Measurements from ENCODE around the gene FARSA. TPM values are rescaled to one million over a fixed set of nuclear protein-coding genes. Genes with fewer than 3 reads are reported as not detected.
"Not testable (repeated sequence)": the region's sequence is repeated elsewhere in the genome, so short reads cannot be mapped to it uniquely, and the experiment has no call there.

Gene FARSA
- total RNA-seq, 4 donors from 2014 or later, result 22.7 to 44.7 (median 32.2) TPM

DNA sequence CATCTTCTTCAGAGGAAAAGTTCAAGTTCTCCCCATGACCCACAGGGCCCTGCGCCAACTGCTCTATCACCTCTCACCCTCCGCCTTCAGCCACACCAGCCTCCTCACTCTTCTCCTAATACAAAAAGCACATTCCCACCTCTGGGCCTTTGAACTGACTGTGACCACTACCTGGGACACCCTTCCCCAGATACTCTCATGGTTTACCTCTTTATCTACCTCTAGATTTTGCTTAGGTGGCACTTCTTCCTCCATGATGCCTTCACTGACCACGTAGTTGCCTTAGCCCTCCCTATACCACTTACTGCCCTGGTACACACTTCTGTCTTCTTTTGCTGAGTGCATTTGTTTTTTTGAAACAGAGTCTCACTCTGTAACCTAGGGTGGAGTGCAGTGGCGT lies 10.6 kb downstream of the FARSA start:
- H3K4me3 ChIP-seq, result no peak overlapping the region
- peaks cover 0 to 59% (median 38%) of the 10 kb centered on the region in 3 donors for H3K36me3 ChIP-seq
- TF ChIP-seq EP300 (IDR thresholded peaks at IDR 0.05) (no peak), POLR2A (IDR thresholded peaks at IDR 0.05) (no peak)
- TF ChIP-seq, protein P1, sequence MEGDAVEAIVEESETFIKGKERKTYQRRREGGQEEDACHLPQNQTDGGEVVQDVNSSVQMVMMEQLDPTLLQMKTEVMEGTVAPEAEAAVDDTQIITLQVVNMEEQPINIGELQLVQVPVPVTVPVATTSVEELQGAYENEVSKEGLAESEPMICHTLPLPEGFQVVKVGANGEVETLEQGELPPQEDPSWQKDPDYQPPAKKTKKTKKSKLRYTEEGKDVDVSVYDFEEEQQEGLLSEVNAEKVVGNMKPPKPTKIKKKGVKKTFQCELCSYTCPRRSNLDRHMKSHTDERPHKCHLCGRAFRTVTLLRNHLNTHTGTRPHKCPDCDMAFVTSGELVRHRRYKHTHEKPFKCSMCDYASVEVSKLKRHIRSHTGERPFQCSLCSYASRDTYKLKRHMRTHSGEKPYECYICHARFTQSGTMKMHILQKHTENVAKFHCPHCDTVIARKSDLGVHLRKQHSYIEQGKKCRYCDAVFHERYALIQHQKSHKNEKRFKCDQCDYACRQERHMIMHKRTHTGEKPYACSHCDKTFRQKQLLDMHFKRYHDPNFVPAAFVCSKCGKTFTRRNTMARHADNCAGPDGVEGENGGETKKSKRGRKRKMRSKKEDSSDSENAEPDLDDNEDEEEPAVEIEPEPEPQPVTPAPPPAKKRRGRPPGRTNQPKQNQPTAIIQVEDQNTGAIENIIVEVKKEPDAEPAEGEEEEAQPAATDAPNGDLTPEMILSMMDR (IDR thresholded peaks at IDR 0.05), result no peak
- H3K9me3 ChIP-seq, result no peaks in the 10 kb centered on the region
- H3K27me3 ChIP-seq, result no peaks in the 10 kb centered on the region
- no peak overlapping the region for H3K27ac ChIP-seq
- no peak for DNase-seq (ENCODE audit: low spot score in 2 of 2)
- WGBS, 2 donors, result 93 to 95% methylated on average over 4 of the region's 4 CpGs
- peaks cover 0 to 13% (median 4%) of the 10 kb centered on the region in 4 donors for H3K4me1 ChIP-seq

DNA sequence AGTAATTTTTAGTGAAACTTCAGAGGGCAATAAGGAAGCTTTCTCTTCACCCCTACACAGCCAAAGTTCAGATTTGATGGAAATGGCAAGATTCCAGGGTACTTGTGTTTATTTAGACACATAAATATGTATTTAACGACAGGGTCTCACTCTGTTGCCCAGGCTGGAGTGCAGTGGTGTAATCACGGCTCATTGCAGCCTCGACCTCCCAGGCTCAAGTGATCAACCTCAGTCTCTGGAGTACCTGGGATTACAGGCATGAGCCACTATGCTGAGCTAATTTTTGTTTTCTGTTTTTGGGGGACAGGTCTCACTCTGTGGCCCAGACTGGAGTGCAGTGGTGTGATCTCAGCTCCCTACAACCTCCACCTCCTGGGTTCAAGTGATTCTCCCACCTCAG lies 12.5 kb downstream of the FARSA start:
- H3K4me1 ChIP-seq, result peaks cover 0 to 13% (median 4%) of the 10 kb centered on the region in 4 donors
- peaks cover 0 to 40% (median 25%) of the 10 kb centered on the region in 3 donors for H3K36me3 ChIP-seq
- H3K9me3 ChIP-seq, result no peaks in the 10 kb centered on the region
- no peak overlapping the region for H3K4me3 ChIP-seq
- H3K27ac ChIP-seq, result no peak overlapping the region
- WGBS, 2 donors, result 49 to 59% methylated on average over 3 of the region's 3 CpGs
- TF ChIP-seq, protein P1 (IDR thresholded peaks at IDR 0.05), result no peak
- no peak for TF ChIP-seq POLR2A (IDR thresholded peaks at IDR 0.05)
- TF ChIP-seq EP300 (IDR thresholded peaks at IDR 0.05), result no peak
- no peaks in the 10 kb centered on the region for H3K27me3 ChIP-seq
- DNase-seq (ENCODE audit: low spot score in 2 of 2), result no peak

DNA sequence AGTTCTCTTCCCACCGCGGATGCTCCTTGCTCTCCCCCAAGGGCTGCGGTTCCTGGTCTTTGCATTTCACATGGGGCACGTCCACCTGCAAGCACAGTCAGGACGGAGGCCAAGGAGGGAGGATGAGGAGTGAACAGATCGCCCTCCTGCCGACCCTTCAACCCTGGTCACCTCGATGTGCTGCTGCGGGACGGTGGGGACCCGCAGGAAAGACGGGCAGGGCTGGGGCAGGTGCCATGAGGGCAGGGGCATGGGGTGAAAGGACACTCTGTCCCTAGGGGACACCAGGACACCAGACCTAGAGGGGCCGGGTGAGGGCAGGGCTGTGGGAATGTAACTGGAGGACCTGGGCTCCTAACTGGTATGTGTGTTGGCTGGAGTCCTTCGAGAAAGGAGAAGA lies 15.3 kb downstream of the FARSA start:
- TF ChIP-seq, protein P1 (IDR thresholded peaks at IDR 0.05), result no peak
- no peak for TF ChIP-seq EP300 (IDR thresholded peaks at IDR 0.05)
- no peak for DNase-seq (ENCODE audit: low spot score in 2 of 2)
- H3K4me1 ChIP-seq, result peaks cover 0 to 22% (median 12%) of the 10 kb centered on the region in 4 donors
- H3K27ac ChIP-seq, result no peak overlapping the region
- no peaks in the 10 kb centered on the region for H3K27me3 ChIP-seq
- peaks cover 0 to 12% (median 5%) of the 10 kb centered on the region in 3 donors for H3K36me3 ChIP-seq
- H3K9me3 ChIP-seq, result no peaks in the 10 kb centered on the region
- no peak overlapping the region for H3K4me3 ChIP-seq
- WGBS, 2 donors, result 93% methylated on average over 14 of the region's 14 CpGs

DNA sequence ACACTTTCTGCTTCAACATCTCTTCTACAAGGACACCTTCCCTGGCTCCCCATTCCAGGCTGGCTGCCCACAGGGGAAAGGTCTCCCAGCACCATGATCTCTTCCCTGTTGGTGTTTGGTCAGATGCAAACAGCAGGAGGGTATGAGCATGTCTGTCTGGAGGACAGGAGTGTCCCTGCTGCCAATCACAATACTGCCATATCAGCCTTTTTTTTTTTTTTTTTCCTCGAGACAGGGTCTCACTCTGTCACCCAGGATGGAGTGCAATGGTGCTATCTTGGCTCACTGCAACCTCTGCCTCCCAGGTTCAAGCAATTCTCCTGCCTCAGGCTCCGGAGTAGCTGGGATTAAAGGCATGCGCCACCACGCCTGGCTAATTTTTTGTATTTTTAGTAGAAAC lies 17.7 kb downstream of the FARSA start:
- not testable (repeated sequence) for H3K4me3 ChIP-seq; H3K27ac ChIP-seq; H3K27me3 ChIP-seq; H3K9me3 ChIP-seq; DNase-seq (ENCODE audit: low spot score in 2 of 2); H3K36me3 ChIP-seq
- peaks cover 0 to 38% (median 20%) of the 10 kb centered on the region in 4 donors for H3K4me1 ChIP-seq
- WGBS, 2 donors, result 82% methylated on average over 4 of the region's 4 CpGs

DNA sequence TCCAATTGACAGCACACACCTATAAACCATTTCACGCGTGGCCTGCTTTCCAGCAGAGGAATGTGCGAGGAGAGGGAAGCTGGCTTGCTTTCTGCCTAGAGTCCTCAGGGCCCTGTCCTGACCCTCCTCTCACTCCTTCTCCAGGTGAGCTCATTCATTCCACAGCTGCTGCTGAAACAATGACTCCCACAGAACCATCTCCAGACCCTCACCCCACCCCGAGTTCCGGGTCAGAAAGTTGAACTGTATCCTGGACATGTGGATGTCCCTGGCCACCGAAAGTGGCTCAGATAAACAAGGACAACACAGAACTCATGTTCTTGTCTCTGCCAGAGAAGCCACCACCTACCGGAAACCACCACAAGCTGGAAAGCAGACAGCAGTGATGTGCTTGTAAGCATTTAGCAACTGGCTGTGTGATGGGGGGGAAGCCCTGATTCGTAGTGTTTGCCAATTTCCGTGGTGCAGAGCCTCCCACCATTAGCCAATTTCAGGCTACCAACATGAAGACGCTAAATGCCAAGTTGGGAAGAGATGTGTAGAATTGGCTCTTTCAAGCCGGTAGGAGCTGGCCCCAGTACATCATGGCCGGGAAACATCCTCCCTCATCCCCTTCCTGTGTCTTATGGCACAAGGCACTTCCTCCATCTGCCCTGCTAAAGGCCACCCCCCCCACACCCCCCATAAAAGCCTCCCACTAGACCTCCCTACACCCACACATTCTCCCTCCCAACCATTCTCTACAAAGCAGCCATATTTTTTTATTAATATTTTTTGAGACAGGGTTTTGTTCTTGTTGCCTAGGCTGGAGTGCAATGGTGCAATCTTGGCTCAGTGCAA lies 19.4 kb downstream of the FARSA start:
- WGBS, 2 donors, result 52 to 63% methylated on average over 12 of the region's 12 CpGs
- no peaks in the 10 kb centered on the region for H3K27me3 ChIP-seq
- H3K4me1 ChIP-seq, result peaks cover 0 to 32% (median 19%) of the 10 kb centered on the region in 4 donors
- H3K4me3 ChIP-seq, result peak overlapping the region in 1 of 4 donors; percentile 7
- DNase-seq (ENCODE audit: low spot score in 2 of 2), result peak in 1 of 2 donors; percentile 39
- H3K9me3 ChIP-seq, result no peaks in the 10 kb centered on the region
- H3K36me3 ChIP-seq, result no peaks in the 10 kb centered on the region
- peak overlapping the region; percentile 30 to 86 (median 78) for H3K27ac ChIP-seq
- TF ChIP-seq, protein P1 (IDR thresholded peaks at IDR 0.05), result no peak
- peak in 1 of 2 donors; percentile 9 for TF ChIP-seq EP300 (IDR thresholded peaks at IDR 0.05)
